HCT116 (cell line): ENCODE measurements around the gene PARVB. TPM values are rescaled to one million over a fixed set of nuclear protein-coding genes. Genes with fewer than 3 reads are reported as not detected.

ENCODE experiments used
- ATAC-seq: fragments of 200-7000 bp; cut with Tn5 transposase; 2 replicates; pipeline ENCODE4 v1.9.1; 2020; ENCODE audit warnings: mild to moderate bottlenecking, moderate library complexity
- BruUV-seq: library from RNA; stranded (reverse); fragments of 400-500 nt; replicated peaks from 2 replicates; lab custom pipeline; 2021; lab: Mats Ljungman, UMichigan
- CTCF ChIA-PET: fragments of 300-600 bp; sonication (Branson Sonifier 250); formaldehyde crosslinking; loops from one replicate; lab custom pipeline; 2021; ENCODE audit warnings: antibody characterized with exemption; lab: Charles Lee
- POLR2A ChIA-PET: fragments of 300-600, 350-600 bp; sonication (Branson Sonifier 250); formaldehyde crosslinking; loops from one replicate; lab custom pipeline; 2021; ENCODE audit warnings: antibody characterized with exemption; lab: Charles Lee
- RAD21 ChIA-PET, 2 experiments: fragments of 300-600 bp; sonication (Branson Sonifier 250); formaldehyde crosslinking; loops; one replicate each; lab custom pipeline; 2023; ENCODE audit warnings: low total read pairs in 2 of 2; ENCODE audit not compliant: uncharacterized antibody in 2 of 2, unreplicated experiment in 2 of 2, low non-redundant PET in 1 of 2; lab: Charles Lee
- DNase-seq: peaks from one replicate; pipeline ENCODE4 v3.0.0-alpha.2; 2010; ENCODE audit warnings: low read depth, low spot score
- H2AFZ ChIP-seq: fragments of 200-600 bp; shearing (Covaris generic), sonication (generic); 2 replicates; pipeline ENCODE4 v1.6.1; 2017; ENCODE audit warnings: low read depth, mixed run types, mixed read lengths, antibody characterized with exemption, low read length; ENCODE audit not compliant: poor library complexity, severe bottlenecking
- H3K27ac ChIP-seq: 2 replicates; pipeline ENCODE4 v1.5.1; 2012; ENCODE audit warnings: low read depth, low read length
- H3K27me3 ChIP-seq: fragments of 200-600 bp; sonication (generic); 2 replicates; pipeline ENCODE4 v1.6.1; 2016; ENCODE audit warnings: mixed run types, low read length, mixed read lengths; ENCODE audit not compliant: insufficient read depth
- H3K36me3 ChIP-seq, 2 experiments: fragments of 200-500 bp in 1 of 2; fragments of 200-600 bp in 1 of 2; sonication (Bioruptor generic) in 1 of 2; sonication (generic) in 1 of 2; 2 replicates each; pipeline versions ENCODE4 v1.5.1 to v1.6.1; 2014 to 2016; ENCODE audit warnings: low read length in 2 of 2, inconsistent platforms in 1 of 2, mixed read lengths in 1 of 2, mixed run types in 1 of 2; ENCODE audit not compliant: insufficient read depth in 2 of 2, control insufficient read depth in 1 of 2
- H3K4me1 ChIP-seq, 2 experiments: fragments of 200-600 bp in 1 of 2; sonication (generic) in 1 of 2; 2 replicates each; pipeline versions ENCODE4 v1.5.1 to v1.6.1; 2012 to 2017; ENCODE audit warnings: low read length in 2 of 2, inconsistent platforms in 1 of 2, mild to moderate bottlenecking in 1 of 2, mixed read lengths in 1 of 2, mixed run types in 1 of 2, moderate library complexity in 1 of 2; ENCODE audit not compliant: insufficient read depth in 2 of 2, control insufficient read depth in 1 of 2
- H3K4me2 ChIP-seq: fragments of 200-600 bp; sonication (generic); 2 replicates; pipeline ENCODE4 v1.6.1; 2017; ENCODE audit warnings: mixed run types, low read length, mixed read lengths
- H3K4me3 ChIP-seq, 2 experiments: fragments of 200-600 bp in 1 of 2; sonication (generic) in 1 of 2; replicated peaks in 1 of 2; 2 replicates each; pipeline ENCODE4 v1.5.1; 2011 to 2016; ENCODE audit warnings: low read length in 2 of 2, control low read depth in 1 of 2, low read depth in 1 of 2, mild to moderate bottlenecking in 1 of 2, mixed read lengths in 1 of 2, mixed run types in 1 of 2
- H3K79me2 ChIP-seq: fragments of 200-600 bp; sonication (generic); 2 replicates; pipeline ENCODE4 v1.6.1; 2017; ENCODE audit warnings: mild to moderate bottlenecking, mixed run types, low read length, moderate library complexity, mixed read lengths; ENCODE audit not compliant: insufficient read depth
- H3K9ac ChIP-seq: fragments of 200-600 bp; sonication (generic); 2 replicates; pipeline ENCODE4 v1.6.1; 2016; ENCODE audit warnings: low read length, mixed read lengths
- H3K9me2 ChIP-seq: fragments of 200-600 bp; sonication (generic), shearing (Covaris generic); 2 replicates; pipeline ENCODE4 v1.6.1; 2017; ENCODE audit warnings: mixed run types, mild to moderate bottlenecking, moderate library complexity; ENCODE audit not compliant: insufficient read depth
- H3K9me3 ChIP-seq, 2 experiments: fragments of 200-500 bp in 1 of 2; fragments of 200-600 bp in 1 of 2; sonication (Bioruptor generic) in 1 of 2; sonication (generic) in 1 of 2; 2 replicates each; pipeline ENCODE4 v1.6.1; 2014 to 2017; ENCODE audit warnings: low read length in 2 of 2, mixed read lengths in 2 of 2, inconsistent platforms in 1 of 2, low read depth in 1 of 2, mild to moderate bottlenecking in 1 of 2, mixed run types in 1 of 2, moderate library complexity in 1 of 2; ENCODE audit not compliant: control insufficient read depth in 1 of 2, insufficient read depth in 1 of 2
- H4K20me1 ChIP-seq: fragments of 200-600 bp; sonication (generic), shearing (Covaris generic); 2 replicates; pipeline ENCODE4 v1.6.1; 2017; ENCODE audit warnings: mixed run types, mild to moderate bottlenecking, moderate library complexity; ENCODE audit not compliant: insufficient read depth
- CBX3 ChIP-seq: IDR thresholded peaks from 2 replicates; pipeline ENCODE4 v1.6.1; 2012; ENCODE audit warnings: low read depth
- CEBPB ChIP-seq: IDR thresholded peaks from 2 replicates; pipeline ENCODE4 v1.6.1; 2012; ENCODE audit warnings: low read depth
- CTCF ChIP-seq, 3 experiments: fragments of 200-600 bp in 1 of 3; sonication (generic) in 1 of 3; IDR thresholded peaks in 2 of 3; conservative IDR thresholded peaks in 1 of 3; 2 replicates each; pipeline ENCODE4 v1.5.1; 2012 to 2017; ENCODE audit warnings: low read depth in 2 of 3, low read length in 2 of 3, antibody characterized with exemption in 1 of 3, borderline replicate concordance in 1 of 3, control low read depth in 1 of 3, mild to moderate bottlenecking in 1 of 3, mixed read lengths in 1 of 3, mixed run types in 1 of 3, moderate library complexity in 1 of 3; ENCODE audit not compliant: insufficient read depth in 1 of 3
- EGR1 ChIP-seq: IDR thresholded peaks from 2 replicates; pipeline ENCODE4 v1.6.1; 2012; ENCODE audit warnings: low read depth
- ELF1 ChIP-seq: IDR thresholded peaks from 2 replicates; pipeline ENCODE4 v1.6.1; 2012; ENCODE audit warnings: low read depth, borderline replicate concordance
- EZH2 ChIP-seq: fragments of 200-600 bp; sonication (generic); IDR thresholded peaks from 2 replicates; pipeline ENCODE4 v1.6.1; 2017; ENCODE audit warnings: antibody characterized with exemption, mixed run types
- FOSL1 ChIP-seq: IDR thresholded peaks from 2 replicates; pipeline ENCODE4 v1.6.1; 2012; ENCODE audit warnings: low read depth
- JUND ChIP-seq: IDR thresholded peaks from 2 replicates; pipeline ENCODE4 v1.6.1; 2012
- MAX ChIP-seq: IDR thresholded peaks from 2 replicates; pipeline ENCODE4 v1.6.1; 2012
- POLR2AphosphoS5 ChIP-seq: IDR thresholded peaks from 2 replicates; pipeline ENCODE4 v1.6.1; 2011; ENCODE audit warnings: mild to moderate bottlenecking, low read depth, low read length, moderate library complexity
- RAD21 ChIP-seq: IDR thresholded peaks from 2 replicates; pipeline ENCODE4 v1.6.1; 2012; ENCODE audit warnings: low read depth, mild to moderate bottlenecking
- SRF ChIP-seq: IDR thresholded peaks from 2 replicates; pipeline ENCODE4 v1.6.1; 2012; ENCODE audit warnings: low read depth
- TCF7L2 ChIP-seq: IDR thresholded peaks from 2 replicates; pipeline ENCODE4 v1.7.0; 2011; ENCODE audit warnings: borderline replicate concordance, inconsistent platforms; ENCODE audit not compliant: insufficient read depth, insufficient read length; ENCODE audit errors: extremely low read depth
- ZBTB33 ChIP-seq: IDR thresholded peaks from 2 replicates; pipeline ENCODE4 v1.6.1; 2011; ENCODE audit warnings: mild to moderate bottlenecking, low read length, moderate library complexity; ENCODE audit not compliant: insufficient replicate concordance; ENCODE audit errors: extremely low read depth
- ZFX ChIP-seq: fragments of 450-650 bp; IDR thresholded peaks from 2 replicates; pipeline ENCODE4 v1.6.1; 2017
- ZNF274 ChIP-seq: fragments of 200-500 bp; sonication (Bioruptor generic); IDR thresholded peaks from 2 replicates; pipeline ENCODE4 v1.6.1; 2014; ENCODE audit warnings: mild to moderate bottlenecking, low read depth, low read length, inconsistent platforms
- intact Hi-C: fragments of 100-400 bp; cut with micrococcal nuclease; formaldehyde crosslinking; loops from 2 replicates; pipeline ENCODE4 v1.10.0; 2022
- total RNA-seq: library from RNA; stranded (reverse); gene quantifications from one replicate; pipeline ENCODE4 v1.2.1, GENCODE V29; 2021; ENCODE audit not compliant: unreplicated experiment

The PARVB gene
- total RNA-seq, 1 experiment from 2014 or later = 21.4 TPM

GRCh38 chr22:44098021-44098739, 74.1 kb downstream of the PARVB start:
- CTCF ChIA-PET = no interaction called here
- Histone ChIP-seq H3K4me3 (no peak overlapping the region), H3K4me2 (no peak overlapping the region), H3K9ac (no peak overlapping the region), H3K36me3 (no peaks in the 10 kb centered on the region), H4K20me1 (no peaks in the 10 kb centered on the region), H3K79me2 (no peaks in the 10 kb centered on the region), H3K27ac (no peak overlapping the region), H2AFZ (no peak overlapping the region), H3K9me2 (no peaks in the 10 kb centered on the region), H3K4me1 (no peaks in the 10 kb centered on the region), H3K9me3 (no peaks in the 10 kb centered on the region), H3K27me3 (no peaks in the 10 kb centered on the region)
- DNase-seq (no peak), ATAC-seq (no peak)
- no TSS peak for BruUV-seq
- RAD21 ChIA-PET = no interaction called here
- no peak for TF ChIP-seq EZH2
- TF ChIP-seq MAX = no peak
- TF ChIP-seq SRF = no peak
- no peak for TF ChIP-seq ZFX
- no peak for TF ChIP-seq JUND
- no peak for TF ChIP-seq EGR1
- no peak for TF ChIP-seq RAD21
- TF ChIP-seq TCF7L2 = no peak
- no peak for TF ChIP-seq ZNF274
- TF ChIP-seq ZBTB33 = no peak
- no peak for TF ChIP-seq FOSL1
- no peak for TF ChIP-seq CEBPB
- no peak for TF ChIP-seq CBX3
- TF ChIP-seq ELF1 = no peak
- TF ChIP-seq CTCF (IDR thresholded peaks at IDR 0.05 in 2 of 3, conservative IDR thresholded peaks at IDR 0.05 in 1 of 3; ENCODE audit: borderline replicate concordance in 1 of 3, insufficient read depth in 1 of 3, low read depth in 2 of 3, low read length in 2 of 3) = no peak
- TF ChIP-seq POLR2AphosphoS5 = no peak
- intact Hi-C loops = no loop called here
- POLR2A ChIA-PET = no interaction called here
